Transverse colon (tissue), 4 donors: Measurements from ENCODE around the gene DOLK. TPM values are rescaled to one million over a fixed set of nuclear protein-coding genes. Genes with fewer than 3 reads are reported as not detected.
A peak's percentile ranks its signal among the peaks of the same experiment; 100 is the strongest.

ENCODE experiments used
- DNase-seq: peaks from one replicate; pipeline ENCODE4 v3.0.0-alpha.2; 2019
- H3K27ac ChIP-seq, 4 donors: fragments of 200-600 bp; sonication (generic); 2 replicates each; pipeline ENCODE4 v1.5.1; 2016 to 2018; ENCODE audit warnings: inconsistent platforms in 4 of 4
- H3K27me3 ChIP-seq: fragments of 200-600 bp; sonication (generic); 2 replicates; pipeline ENCODE4 v1.5.1; 2017; ENCODE audit warnings: inconsistent platforms
- H3K36me3 ChIP-seq, 4 donors: fragments of 200-600 bp; sonication (generic); 2 replicates each; pipeline ENCODE4 v1.5.1; 2017 to 2019; ENCODE audit warnings: inconsistent platforms in 4 of 4
- H3K4me1 ChIP-seq, 4 donors: fragments of 200-600 bp; sonication (generic); 2 replicates each; pipeline ENCODE4 v1.5.1; 2017 to 2020; ENCODE audit warnings: inconsistent platforms in 4 of 4
- H3K4me3 ChIP-seq, 4 donors: fragments of 200-600 bp; sonication (generic); 1 replicate in 1 of 4; 2 replicates in 3 of 4; pipeline versions ENCODE4 v1.5.1 to v1.6.1; 2017 to 2019; ENCODE audit warnings: inconsistent platforms in 4 of 4
- H3K9me3 ChIP-seq, 2 donors: fragments of 200-600 bp; sonication (generic); 2 replicates each; pipeline ENCODE4 v1.5.1; 2017 to 2019; ENCODE audit warnings: inconsistent platforms in 2 of 2
- EP300 ChIP-seq: sonication (generic); formaldehyde crosslinking; IDR thresholded peaks from one replicate; pipeline ENCODE4 v1.6.1; 2017; ENCODE audit warnings: antibody characterized with exemption, low read depth
- POLR2A ChIP-seq: fragments of 450-650 bp; IDR thresholded peaks from one replicate; pipeline ENCODE4 v1.6.1; 2016; ENCODE audit warnings: antibody characterized with exemption, mild to moderate bottlenecking, moderate library complexity
- POLR2AphosphoS5 ChIP-seq, 3 donors: sonication (generic); formaldehyde crosslinking; IDR thresholded peaks; one replicate each; pipeline ENCODE4 v1.6.1; 2016; ENCODE audit warnings: antibody characterized with exemption in 3 of 3
- WGBS, 2 donors: methylation state at CpG; one replicate each; pipeline ENCODE4 v1.1.5; 2018; ENCODE audit warnings: low coverage in 1 of 2; 5-methylcytosine and 5-hydroxymethylcytosine counted together
- in situ Hi-C, 4 donors: fragments of 200-750 bp; cut with MboI; loops; one replicate each; pipeline versions ENCODE4 v1.15.0 to v1.15.1; 2017; ENCODE audit warnings: low sequenced_read_pairs in 3 of 4, low pct_ligation_motif_present in 1 of 4, low pct_unique_long_range_greater_than_20kb in 1 of 4
- intact Hi-C: fragments of 100-400 bp; cut with DNase I; formaldehyde crosslinking; loops from one replicate; pipeline ENCODE4 v1.15.1; 2023; ENCODE audit warnings: low total_unique reads
- total RNA-seq, 4 donors: library from RNA; depleted of rRNA; stranded (reverse); fragments of >200 nt; gene quantifications; one replicate each; pipeline ENCODE4 v1.1.0, GENCODE V29; 2016
- TF ChIP-seq, protein P1 (sequence below), 5 experiments: fragments of 200-600 bp in 3 of 5; fragments of 450-650 bp in 2 of 5; sonication (generic) in 3 of 5; IDR thresholded peaks; 1 replicate in 2 of 5; 2 replicates in 3 of 5; pipeline ENCODE4 v1.5.1; 2016 to 2017; ENCODE audit warnings: antibody characterized with exemption in 5 of 5, inconsistent platforms in 3 of 5, mild to moderate bottlenecking in 2 of 5, moderate library complexity in 1 of 5

Gene DOLK
- total RNA-seq, 4 donors from 2014 or later, result 9.2 to 20.6 (median 11.7) TPM

DNA sequence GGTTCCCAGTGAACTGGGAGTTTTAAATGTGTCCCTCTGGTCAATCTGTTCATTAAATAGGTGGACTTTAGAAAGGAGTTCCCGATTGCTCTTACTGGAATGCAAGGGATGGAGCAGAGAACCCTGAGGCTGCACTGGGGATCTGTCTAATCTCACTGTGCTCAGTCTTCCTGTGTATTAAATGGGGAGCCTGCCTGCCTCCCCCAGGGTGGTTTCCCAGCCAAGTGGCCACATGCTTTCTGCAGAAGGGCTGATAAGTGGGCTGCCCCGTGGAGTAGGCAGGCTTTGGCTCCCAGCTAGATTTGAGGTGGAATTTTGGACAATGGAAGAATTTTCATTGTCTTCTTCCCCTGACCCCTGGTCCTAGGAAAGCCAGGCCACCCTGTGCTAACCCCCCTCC lies 40.7 kb downstream of the DOLK start:
- no peak for DNase-seq
- Histone ChIP-seq H3K4me3 (no peak overlapping the region), H3K27ac (no peak overlapping the region), H3K27me3 (no peaks in the 10 kb centered on the region), H3K36me3 (peaks cover 0 to 20% (median 8%) of the 10 kb centered on the region in 4 donors), H3K4me1 (peaks cover 23 to 27% (median 25%) of the 10 kb centered on the region in 4 donors), H3K9me3 (no peaks in the 10 kb centered on the region)
- intact Hi-C loops (no loop called here), in situ Hi-C loops (no loop called here)
- no peak for TF ChIP-seq POLR2AphosphoS5 (IDR thresholded peaks at IDR 0.05)
- TF ChIP-seq EP300, result no peak
- no peak for TF ChIP-seq POLR2A
- TF ChIP-seq, protein P1, sequence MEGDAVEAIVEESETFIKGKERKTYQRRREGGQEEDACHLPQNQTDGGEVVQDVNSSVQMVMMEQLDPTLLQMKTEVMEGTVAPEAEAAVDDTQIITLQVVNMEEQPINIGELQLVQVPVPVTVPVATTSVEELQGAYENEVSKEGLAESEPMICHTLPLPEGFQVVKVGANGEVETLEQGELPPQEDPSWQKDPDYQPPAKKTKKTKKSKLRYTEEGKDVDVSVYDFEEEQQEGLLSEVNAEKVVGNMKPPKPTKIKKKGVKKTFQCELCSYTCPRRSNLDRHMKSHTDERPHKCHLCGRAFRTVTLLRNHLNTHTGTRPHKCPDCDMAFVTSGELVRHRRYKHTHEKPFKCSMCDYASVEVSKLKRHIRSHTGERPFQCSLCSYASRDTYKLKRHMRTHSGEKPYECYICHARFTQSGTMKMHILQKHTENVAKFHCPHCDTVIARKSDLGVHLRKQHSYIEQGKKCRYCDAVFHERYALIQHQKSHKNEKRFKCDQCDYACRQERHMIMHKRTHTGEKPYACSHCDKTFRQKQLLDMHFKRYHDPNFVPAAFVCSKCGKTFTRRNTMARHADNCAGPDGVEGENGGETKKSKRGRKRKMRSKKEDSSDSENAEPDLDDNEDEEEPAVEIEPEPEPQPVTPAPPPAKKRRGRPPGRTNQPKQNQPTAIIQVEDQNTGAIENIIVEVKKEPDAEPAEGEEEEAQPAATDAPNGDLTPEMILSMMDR (IDR thresholded peaks at IDR 0.05), result no peak
- WGBS, 2 donors, result 66 to 80% methylated on average over 1 to 2 of the region's 2 CpGs

DNA sequence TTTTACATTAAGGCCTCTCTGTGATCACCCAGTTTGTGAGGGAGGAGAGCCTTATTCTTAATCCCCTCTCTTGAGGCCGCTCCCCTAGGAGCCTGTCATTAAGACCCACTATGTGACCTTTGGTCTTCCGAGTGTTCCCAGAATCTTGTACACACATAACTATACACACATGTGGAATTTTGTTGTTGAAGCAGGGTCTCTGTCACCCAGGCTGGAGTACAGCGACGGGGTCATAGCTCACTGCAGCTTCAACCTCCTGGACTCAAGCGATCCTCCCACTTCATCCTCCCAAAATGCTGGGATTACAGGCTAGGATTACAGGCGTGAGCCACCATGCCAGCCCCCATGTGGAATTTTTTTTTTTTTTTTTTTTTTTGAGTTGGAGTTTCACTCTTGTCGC lies 41.4 kb downstream of the DOLK start:
- Histone ChIP-seq H3K27me3 (no peaks in the 10 kb centered on the region), H3K36me3 (peaks cover 0 to 20% (median 8%) of the 10 kb centered on the region in 4 donors), H3K9me3 (no peaks in the 10 kb centered on the region), H3K4me3 (no peak overlapping the region), H3K27ac (no peak overlapping the region), H3K4me1 (peaks cover 18 to 22% (median 19%) of the 10 kb centered on the region in 4 donors)
- intact Hi-C loops (no loop called here), in situ Hi-C loops (no loop called here)
- TF ChIP-seq EP300, result no peak
- TF ChIP-seq, protein P1 (IDR thresholded peaks at IDR 0.05), result no peak
- TF ChIP-seq POLR2AphosphoS5 (IDR thresholded peaks at IDR 0.05), result no peak
- TF ChIP-seq POLR2A, result no peak
- DNase-seq, result no peak
- 73 to 91% methylated on average over 3 to 7 of the region's 7 CpGs for WGBS, 2 donors

DNA sequence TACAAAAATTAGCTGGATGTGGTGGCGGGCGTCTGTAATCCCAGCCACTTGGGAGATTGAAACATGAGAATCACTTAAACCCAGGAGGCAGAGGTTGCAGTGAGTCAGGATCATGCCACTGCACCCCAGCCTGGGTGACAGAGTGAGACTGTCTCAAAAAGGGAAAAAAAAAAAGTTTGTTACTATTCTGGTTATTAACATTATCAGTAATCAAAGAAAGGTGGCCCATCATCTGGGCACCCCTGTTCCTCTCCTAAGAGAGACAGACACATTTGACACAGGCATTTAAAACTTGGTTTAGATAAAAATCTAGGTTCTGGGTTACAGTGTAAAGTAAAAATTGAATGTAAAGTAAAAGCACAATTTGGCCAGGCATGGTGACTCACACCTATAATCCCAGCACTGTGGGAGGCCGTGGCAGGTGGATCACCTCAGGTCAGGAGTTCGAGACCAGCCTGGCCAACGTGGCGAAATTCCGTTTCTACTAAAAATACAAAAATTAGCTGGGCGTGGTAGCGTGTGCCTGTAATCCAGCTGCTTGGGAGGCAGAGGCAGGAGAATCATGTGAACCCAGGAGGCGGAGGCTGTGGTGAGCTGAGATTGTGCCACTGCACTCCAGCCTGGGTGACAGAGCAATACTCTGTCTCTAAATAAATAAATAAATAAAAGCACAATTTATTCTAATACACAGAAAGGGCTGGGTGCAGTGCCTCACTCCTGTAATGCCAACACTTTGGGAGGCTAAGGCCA lies 43.4 kb downstream of the DOLK start:
- TF ChIP-seq POLR2AphosphoS5 (IDR thresholded peaks at IDR 0.05) (no peak), POLR2A (no peak), EP300 (no peak)
- TF ChIP-seq, protein P1 (IDR thresholded peaks at IDR 0.05), result no peak
- no peak for DNase-seq
- intact Hi-C loops (no loop called here), in situ Hi-C loops (no loop called here)
- 90 to 92% methylated on average over 7 to 10 of the region's 10 CpGs for WGBS, 2 donors
- Histone ChIP-seq H3K9me3 (no peaks in the 10 kb centered on the region), H3K4me3 (no peak overlapping the region), H3K4me1 (peaks cover 16 to 33% (median 20%) of the 10 kb centered on the region in 4 donors), H3K36me3 (peaks cover 0 to 18% (median 6%) of the 10 kb centered on the region in 4 donors), H3K27me3 (no peaks in the 10 kb centered on the region), H3K27ac (peak overlapping the region in 1 of 4 donors; percentile 83)

DNA sequence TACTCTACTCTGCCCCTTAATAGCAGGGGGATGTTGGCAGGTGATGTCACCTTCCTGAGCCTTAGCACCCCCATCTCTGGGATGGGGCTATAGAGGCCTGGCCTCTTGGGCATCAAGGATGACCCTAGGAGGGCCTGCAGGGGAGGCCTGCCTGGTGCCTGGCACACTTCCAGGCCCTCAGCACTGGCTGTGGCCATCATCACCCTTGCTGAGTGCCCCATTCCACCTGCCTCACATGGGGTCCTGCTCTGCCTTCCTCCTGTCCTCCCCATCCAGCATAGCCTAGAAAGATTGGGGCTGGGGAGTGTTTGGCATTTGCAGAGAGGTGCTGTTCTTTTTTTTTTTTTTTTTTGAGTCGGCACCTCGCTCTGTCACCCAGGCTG lies 44.3 kb downstream of the DOLK start:
- H3K36me3 ChIP-seq, result peaks cover 0 to 9% (median 1%) of the 10 kb centered on the region in 4 donors
- 80 to 100% methylated on average over 1 to 2 of the region's 2 CpGs for WGBS, 2 donors

More for the DNA sequence above, 44.3 kb downstream of the DOLK start:
- DNase-seq, result no peak
- intact Hi-C loops (no loop called here), in situ Hi-C loops (no loop called here)
- Histone ChIP-seq H3K27me3 (no peaks in the 10 kb centered on the region), H3K27ac (peak overlapping the region; percentile 65 to 83 (median 73)), H3K4me3 (no peak overlapping the region), H3K4me1 (peaks cover 21 to 41% (median 22%) of the 10 kb centered on the region in 4 donors), H3K9me3 (no peaks in the 10 kb centered on the region)
- TF ChIP-seq, protein P1 (IDR thresholded peaks at IDR 0.05), result no peak
